K562 (cell line): Measurements from ENCODE around the gene PDE4D. TPM values are rescaled to one million over a fixed set of nuclear protein-coding genes. Genes with fewer than 3 reads are reported as not detected.

ENCODE experiments used
- ATAC-seq: fragments of 200-7000 bp; cut with Tn5 transposase; 3 replicates; pipeline ENCODE4 v1.9.1; 2020; ENCODE audit warnings: moderate library complexity
- BruUV-seq: library from RNA; stranded (reverse); fragments of 400-500 nt; replicated peaks from 2 replicates; lab custom pipeline; 2021; lab: Mats Ljungman, UMichigan
- CTCF ChIA-PET: fragments of 300-600 bp; formaldehyde crosslinking; extraction: SDS; loops from one replicate; lab custom pipeline; 2021; ENCODE audit warnings: low intra/inter-chr PET ratio; lab: Yijun Ruan, JAX
- POLR2A ChIA-PET: fragments of 300-600, 350-650 bp; sonication (Branson Sonifier 250); formaldehyde crosslinking; extraction: SDS; loops from one replicate; lab custom pipeline; 2021; ENCODE audit warnings: antibody characterized with exemption, inconsistent platforms; lab: Yijun Ruan, JAX
- DNase-seq, 4 experiments: peaks; one replicate each; pipeline versions ENCODE4 v3.0.0 to v3.0.0-alpha.2; 2011 to 2018; ENCODE audit warnings: low spot score in 3 of 4, mixed read lengths in 3 of 4; ENCODE audit errors: extremely low read depth in 1 of 4
- FAIRE-seq: peaks from 2 replicates; lab custom pipeline; 2011; peaks lifted over from hg19 to GRCh38; lab: Jason Lieb, UNC
- H2AFZ ChIP-seq: 2 replicates; pipeline ENCODE4 v1.6.0; 2011; ENCODE audit warnings: low read depth, low read length, control low read depth, inconsistent platforms
- H3K27ac ChIP-seq: fragments of 200-600 bp; 3 replicates; pipeline ENCODE4 v1.8.0; 2011; ENCODE audit warnings: low read depth, mild to moderate bottlenecking, control low read depth, inconsistent platforms, low read length, moderate library complexity, mixed read lengths; ENCODE audit errors: extremely low read depth
- H3K27me3 ChIP-seq, 2 experiments: fragments of 300-600 bp in 1 of 2; 2 replicates in 1 of 2; 3 replicates in 1 of 2; pipeline versions ENCODE4 v1.6.0 to v1.8.0; 2011; ENCODE audit warnings: inconsistent platforms in 2 of 2, low read length in 2 of 2, mild to moderate bottlenecking in 1 of 2, mixed read lengths in 1 of 2, moderate library complexity in 1 of 2; ENCODE audit not compliant: control insufficient read depth in 2 of 2, insufficient read depth in 2 of 2
- H3K36me3 ChIP-seq: fragments of 300-600 bp; 3 replicates; pipeline ENCODE4 v1.8.0; 2011; ENCODE audit warnings: mild to moderate bottlenecking, low read length, inconsistent platforms; ENCODE audit not compliant: control insufficient read depth, insufficient read depth
- H3K4me1 ChIP-seq, 2 experiments: fragments of 200-600 bp in 1 of 2; replicated peaks in 1 of 2; 2 replicates in 1 of 2; 3 replicates in 1 of 2; pipeline versions ENCODE4 v1.5.1 to v1.8.0; 2011; ENCODE audit warnings: inconsistent platforms in 2 of 2, low read length in 2 of 2, mild to moderate bottlenecking in 1 of 2, mixed read lengths in 1 of 2, moderate library complexity in 1 of 2; ENCODE audit not compliant: control insufficient read depth in 2 of 2, insufficient read depth in 2 of 2
- H3K4me2 ChIP-seq: 2 replicates; pipeline ENCODE4 v1.6.1; 2011; ENCODE audit warnings: low read length, control low read depth, inconsistent platforms, mixed read lengths; ENCODE audit not compliant: insufficient read depth
- H3K4me3 ChIP-seq: fragments of 200-600 bp; sonication (generic), shearing (Covaris generic); 2 replicates; pipeline ENCODE4 v1.5.1; 2016; ENCODE audit warnings: control low read depth, inconsistent platforms
- H3K79me2 ChIP-seq: fragments of 200-600 bp; 3 replicates; pipeline ENCODE4 v1.8.0; 2011; ENCODE audit warnings: low read length, inconsistent platforms; ENCODE audit not compliant: control insufficient read depth, insufficient read depth
- H3K9ac ChIP-seq, 2 experiments: 2 replicates each; pipeline versions ENCODE4 v1.6.0 to v1.6.1; 2011; ENCODE audit warnings: low read depth in 2 of 2, low read length in 2 of 2, control low read depth in 1 of 2, inconsistent platforms in 1 of 2, mild to moderate bottlenecking in 1 of 2, mixed read lengths in 1 of 2; ENCODE audit not compliant: insufficient read depth in 1 of 2
- H3K9me1 ChIP-seq: one replicate; pipeline ENCODE4 v1.6.0; 2011; ENCODE audit warnings: inconsistent platforms, mild to moderate bottlenecking, low read length, moderate library complexity; ENCODE audit not compliant: control insufficient read depth, insufficient read depth
- H3K9me3 ChIP-seq: replicated peaks from 2 replicates; pipeline ENCODE4 v1.5.1; 2011; ENCODE audit warnings: low read depth, low read length, inconsistent platforms; ENCODE audit not compliant: control insufficient read depth, insufficient read depth
- H4K20me1 ChIP-seq: replicated peaks from 2 replicates; pipeline ENCODE4 v1.6.1; 2011; ENCODE audit warnings: low read length, inconsistent platforms, mixed read lengths; ENCODE audit not compliant: control insufficient read depth, insufficient read depth
- CSDE1 ChIP-seq, 2 experiments: fragments of 450-650 bp; IDR thresholded peaks; 2 replicates each; pipeline ENCODE4 v1.6.1; 2016; ENCODE audit warnings: mild to moderate bottlenecking in 1 of 2
- EP300 ChIP-seq: IDR thresholded peaks from 2 replicates; pipeline ENCODE4 v1.6.1; 2012; ENCODE audit warnings: low read length, improper control_type of control experiment
- ESRRA ChIP-seq: fragments of 450-650 bp; IDR thresholded peaks from 2 replicates; pipeline ENCODE4 v1.6.1; 2014; ENCODE audit warnings: low read depth, mild to moderate bottlenecking, moderate library complexity, borderline replicate concordance
- KLF6 ChIP-seq: fragments of 250-450 bp; sonication (Bioruptor Pico); IDR thresholded peaks from 2 replicates; pipeline ENCODE4 v1.4.0; 2020; ENCODE audit warnings: mild to moderate bottlenecking, moderate library complexity, borderline replicate concordance
- NR1H2 ChIP-seq: sonication (generic); formaldehyde crosslinking; IDR thresholded peaks from 2 replicates; pipeline ENCODE4 v1.4.0; 2020; ENCODE audit warnings: mild to moderate bottlenecking, missing genetic modification reagents
- PHB2 ChIP-seq: fragments of 450-650 bp; IDR thresholded peaks from 2 replicates; pipeline ENCODE4 v1.6.1; 2017; ENCODE audit warnings: low read depth
- POU5F1 ChIP-seq: fragments of 150-350 bp; IDR thresholded peaks from 2 replicates; pipeline ENCODE4 v1.6.1; 2014; ENCODE audit warnings: borderline replicate concordance, low read length, low read depth, mild to moderate bottlenecking; ENCODE audit not compliant: partially characterized antibody
- PRPF4 ChIP-seq: fragments of 200-400 bp; formaldehyde crosslinking; IDR thresholded peaks from one replicate; pipeline ENCODE4 v1.6.1; 2017; ENCODE audit warnings: low read length, low read depth, mild to moderate bottlenecking; ENCODE audit not compliant: insufficient read depth, poor library complexity, severe bottlenecking
- RFX1 ChIP-seq: fragments of 450-650 bp; IDR thresholded peaks from 2 replicates; pipeline ENCODE4 v1.6.1; 2016; ENCODE audit warnings: mild to moderate bottlenecking, moderate library complexity
- SRSF7 ChIP-seq: fragments of 200-400 bp; formaldehyde crosslinking; optimal IDR thresholded peaks from 2 replicates; pipeline ENCODE3; 2017; ENCODE audit warnings: mild to moderate bottlenecking, low read depth, low read length
- STAT5B ChIP-seq: fragments of 250-450 bp; sonication (Bioruptor Pico); IDR thresholded peaks from 2 replicates; pipeline ENCODE4 v1.8.0; 2021; ENCODE audit warnings: mild to moderate bottlenecking, inconsistent platforms
- TRIM24 ChIP-seq, 2 experiments: fragments of 450-650 bp; IDR thresholded peaks; 2 replicates each; pipeline ENCODE4 v1.6.1; 2016
- ZNF133 ChIP-seq: fragments of 250-450 bp; sonication (Bioruptor Pico); IDR thresholded peaks from 2 replicates; pipeline ENCODE4 v1.4.0; 2020; ENCODE audit warnings: mild to moderate bottlenecking
- ZNF561 ChIP-seq: fragments of 450-650 bp; formaldehyde crosslinking; conservative IDR thresholded peaks from 2 replicates; pipeline ENCODE4 v1.4.0; 2020; ENCODE audit warnings: mild to moderate bottlenecking, moderate library complexity
- ZNF699 ChIP-seq: fragments of 250-450 bp; sonication (Bioruptor Pico); IDR thresholded peaks from 2 replicates; pipeline ENCODE4 v1.8.0; 2021; ENCODE audit warnings: mild to moderate bottlenecking, moderate library complexity; ENCODE audit not compliant: insufficient replicate concordance
- WGBS: fragments of 100-300 bp; shearing (Covaris generic); methylation state at CpG from one replicate; pipeline ENCODE4 v1.1.6; 2016; ENCODE audit warnings: low coverage, mixed read lengths; ENCODE audit not compliant: insufficient coverage; ENCODE audit errors: missing lambda C conversion rate; 5-methylcytosine and 5-hydroxymethylcytosine counted together
- in situ Hi-C: fragments of 300-500 bp; cut with MboI; formaldehyde crosslinking; loops from 4 replicates; pipeline ENCODE4 v1.15.0; 2018; ENCODE audit warnings: inconsistent platforms, mixed read lengths
- intact Hi-C: fragments of 100-400 bp; cut with micrococcal nuclease; formaldehyde crosslinking; loops from 2 replicates; pipeline ENCODE4 v1.14.2; 2022
- polyA plus RNA-seq, 8 experiments: library from polyadenylated mRNA; depleted of rRNA in 4 of 8; stranded (reverse) in 5 of 8; unstranded in 3 of 8; fragments of >200 nt; fragmentation: Nextera tagmentation in 2 of 8; fragmentation: Illumina TruSeq in 1 of 8; extraction: Ambion mirVana in 2 of 8; extraction: Trizol in 1 of 8; gene quantifications; 2 replicates each; pipeline versions ENCODE4 v1.2.1 to v1.2.3, GENCODE V29; 2011 to 2014; ENCODE audit warnings: inconsistent platforms in 1 of 8, missing spikeins in 1 of 8
- total RNA-seq, 7 experiments: library from RNA; depleted of rRNA in 6 of 7; stranded (reverse); fragments of >200 nt in 6 of 7; fragmentation: Illumina TruSeq in 2 of 7; extraction: Trizol in 2 of 7; gene quantifications; 2 replicates each; pipeline versions ENCODE4 v1.2.1 to v1.2.3, GENCODE V29; 2011 to 2021; ENCODE audit warnings: low replicate concordance in 1 of 7
- TF ChIP-seq, protein P1 (sequence below): fragments of 250-450 bp; sonication (Bioruptor Pico); IDR thresholded peaks from 2 replicates; pipeline ENCODE4 v1.4.0; 2020; ENCODE audit warnings: borderline replicate concordance
- TF ChIP-seq, protein P2 (sequence below): IDR thresholded peaks from 3 replicates; pipeline ENCODE4 v1.6.1; 2011; ENCODE audit warnings: borderline replicate concordance, mild to moderate bottlenecking; ENCODE audit not compliant: insufficient read length, insufficient read depth
- TF ChIP-seq, protein P3 (sequence below): sonication (generic); formaldehyde crosslinking; IDR thresholded peaks from 2 replicates; pipeline ENCODE4 v1.8.0; 2022; ENCODE audit warnings: missing genetic modification reagents, mild to moderate bottlenecking, borderline replicate concordance

PDE4D gene
- total and polyA plus RNA-seq, 9 of the 15 experiments (the other 6 are each of a cell fraction or from before 2014, with no cell fraction given) = 0.04 to 0.46 (median 0.13) TPM

DNA sequence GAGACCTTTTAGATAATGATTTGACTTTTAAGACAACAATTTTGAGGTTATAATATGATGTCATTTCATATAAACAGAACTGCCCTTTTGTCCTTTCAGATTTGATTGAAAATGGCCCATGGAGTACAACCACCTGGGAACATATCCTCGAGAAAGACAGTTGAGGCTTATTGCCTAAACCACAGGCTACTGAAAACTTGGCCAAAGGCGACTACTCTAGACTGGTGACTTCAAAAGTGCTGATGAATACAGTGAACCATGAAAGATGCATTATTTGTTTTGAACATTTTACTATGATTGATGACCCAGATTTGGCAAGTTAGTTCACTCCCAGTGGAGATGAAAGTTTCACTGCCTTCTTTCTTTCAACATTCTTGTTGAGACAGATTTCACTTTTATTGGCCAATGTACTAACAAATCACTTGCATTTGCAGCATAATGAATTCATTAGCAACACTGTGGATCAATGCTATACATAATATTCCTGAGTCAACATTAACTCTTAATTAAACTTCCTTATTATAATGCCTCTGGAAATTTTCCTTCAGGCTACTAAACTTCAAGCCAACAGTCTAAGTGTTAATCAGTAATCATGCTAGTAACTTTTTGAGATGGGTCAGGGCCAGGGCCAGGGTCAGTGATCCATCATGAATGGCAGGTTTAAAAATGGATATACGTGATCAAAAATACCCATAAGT lies 830.4 kb downstream of the PDE4D start:
- no peak for DNase-seq
- intact Hi-C loops = no loop called here
- in situ Hi-C loops = no loop called here
- Histone ChIP-seq H3K27me3 (no peaks in the 10 kb centered on the region), H3K79me2 (no peaks in the 10 kb centered on the region), H3K27ac (no peak overlapping the region), H3K9me3 (no peaks in the 10 kb centered on the region), H3K9ac (no peak overlapping the region), H4K20me1 (no peaks in the 10 kb centered on the region), H3K9me1 (no peaks in the 10 kb centered on the region), H3K4me1 (no peaks in the 10 kb centered on the region), H3K36me3 (no peaks in the 10 kb centered on the region), H3K4me2 (no peak overlapping the region), H2AFZ (no peak overlapping the region), H3K4me3 (no peak overlapping the region)
- no TSS peak for BruUV-seq
- FAIRE-seq = no peak
- ATAC-seq = no peak
- 2% methylated on average over 3 of the region's 3 CpGs for WGBS
- ChIA-PET POLR2A (no interaction called here), CTCF (no interaction called here)
- TF ChIP-seq, protein P1, sequence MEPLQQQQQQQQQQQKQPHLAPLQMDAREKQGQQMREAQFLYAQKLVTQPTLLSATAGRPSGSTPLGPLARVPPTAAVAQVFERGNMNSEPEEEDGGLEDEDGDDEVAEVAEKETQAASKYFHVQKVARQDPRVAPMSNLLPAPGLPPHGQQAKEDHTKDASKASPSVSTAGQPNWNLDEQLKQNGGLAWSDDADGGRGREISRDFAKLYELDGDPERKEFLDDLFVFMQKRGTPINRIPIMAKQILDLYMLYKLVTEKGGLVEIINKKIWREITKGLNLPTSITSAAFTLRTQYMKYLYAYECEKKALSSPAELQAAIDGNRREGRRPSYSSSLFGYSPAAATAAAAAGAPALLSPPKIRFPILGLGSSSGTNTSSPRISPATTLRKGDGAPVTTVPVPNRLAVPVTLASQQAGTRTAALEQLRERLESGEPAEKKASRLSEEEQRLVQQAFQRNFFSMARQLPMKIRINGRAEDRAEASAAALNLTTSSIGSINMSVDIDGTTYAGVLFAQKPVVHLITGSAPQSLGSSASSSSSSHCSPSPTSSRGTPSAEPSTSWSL (CRISPR knock-in tag) = no peak
- TF ChIP-seq CSDE1 (IDR thresholded peaks at IDR 0.05) = no peak
- no peak for TF ChIP-seq STAT5B (CRISPR knock-in tag)
- no peak for TF ChIP-seq SRSF7
- TF ChIP-seq ESRRA = no peak
- no peak for TF ChIP-seq NR1H2 (CRISPR knock-in tag)
- no peak for TF ChIP-seq ZNF133 (CRISPR knock-in tag)
- TF ChIP-seq KLF6 = no peak
- no peak for TF ChIP-seq PHB2
- no peak for TF ChIP-seq POU5F1
- no peak for TF ChIP-seq RFX1
- TF ChIP-seq PRPF4 = no peak
- no peak for TF ChIP-seq ZNF561 (CRISPR knock-in tag)
- TF ChIP-seq TRIM24 (IDR thresholded peaks at IDR 0.05) = no peak
- TF ChIP-seq, protein P2, sequence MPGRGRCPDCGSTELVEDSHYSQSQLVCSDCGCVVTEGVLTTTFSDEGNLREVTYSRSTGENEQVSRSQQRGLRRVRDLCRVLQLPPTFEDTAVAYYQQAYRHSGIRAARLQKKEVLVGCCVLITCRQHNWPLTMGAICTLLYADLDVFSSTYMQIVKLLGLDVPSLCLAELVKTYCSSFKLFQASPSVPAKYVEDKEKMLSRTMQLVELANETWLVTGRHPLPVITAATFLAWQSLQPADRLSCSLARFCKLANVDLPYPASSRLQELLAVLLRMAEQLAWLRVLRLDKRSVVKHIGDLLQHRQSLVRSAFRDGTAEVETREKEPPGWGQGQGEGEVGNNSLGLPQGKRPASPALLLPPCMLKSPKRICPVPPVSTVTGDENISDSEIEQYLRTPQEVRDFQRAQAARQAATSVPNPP = no peak
- no peak for TF ChIP-seq EP300
- no peak for TF ChIP-seq ZNF699 (CRISPR knock-in tag)
- TF ChIP-seq, protein P3, sequence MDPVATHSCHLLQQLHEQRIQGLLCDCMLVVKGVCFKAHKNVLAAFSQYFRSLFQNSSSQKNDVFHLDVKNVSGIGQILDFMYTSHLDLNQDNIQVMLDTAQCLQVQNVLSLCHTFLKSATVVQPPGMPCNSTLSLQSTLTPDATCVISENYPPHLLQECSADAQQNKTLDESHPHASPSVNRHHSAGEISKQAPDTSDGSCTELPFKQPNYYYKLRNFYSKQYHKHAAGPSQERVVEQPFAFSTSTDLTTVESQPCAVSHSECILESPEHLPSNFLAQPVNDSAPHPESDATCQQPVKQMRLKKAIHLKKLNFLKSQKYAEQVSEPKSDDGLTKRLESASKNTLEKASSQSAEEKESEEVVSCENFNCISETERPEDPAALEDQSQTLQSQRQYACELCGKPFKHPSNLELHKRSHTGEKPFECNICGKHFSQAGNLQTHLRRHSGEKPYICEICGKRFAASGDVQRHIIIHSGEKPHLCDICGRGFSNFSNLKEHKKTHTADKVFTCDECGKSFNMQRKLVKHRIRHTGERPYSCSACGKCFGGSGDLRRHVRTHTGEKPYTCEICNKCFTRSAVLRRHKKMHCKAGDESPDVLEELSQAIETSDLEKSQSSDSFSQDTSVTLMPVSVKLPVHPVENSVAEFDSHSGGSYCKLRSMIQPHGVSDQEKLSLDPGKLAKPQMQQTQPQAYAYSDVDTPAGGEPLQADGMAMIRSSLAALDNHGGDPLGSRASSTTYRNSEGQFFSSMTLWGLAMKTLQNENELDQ (CRISPR knock-in tag) = no peak
